Glomerular visceral epithelial cell (primary cell): ENCODE results near the gene XPO4.

Source experiments
- DNase-seq: peaks from one replicate; pipeline ENCODE4 v3.0.0-alpha.2; 2016; ENCODE audit errors: extremely low spot score

XPO4 gene

GRCh38 chr13:20728579-20729311 is 173.8 kb downstream of the XPO4 start:
- no peak for DNase-seq

DNA sequence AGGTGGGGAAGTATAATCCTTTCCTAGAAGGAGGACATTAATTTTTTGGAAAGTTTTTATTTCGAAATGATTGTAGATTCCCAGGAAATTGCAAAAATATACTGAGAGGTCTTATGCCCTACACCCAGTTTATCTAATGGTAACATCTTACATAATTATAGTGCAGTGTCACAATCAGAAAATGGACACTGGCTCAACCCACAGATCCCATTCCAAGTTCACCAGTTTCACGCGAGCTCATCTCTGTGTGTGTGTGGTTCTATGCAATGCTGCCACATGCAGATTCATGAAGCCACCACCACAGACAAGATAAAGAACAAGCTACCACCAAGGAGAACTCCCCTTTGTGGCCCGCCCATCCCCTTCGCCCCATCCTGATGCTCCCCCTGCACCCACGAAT is 174.7 kb downstream of the XPO4 start:
- DNase-seq, result no peak
